ENCODE measurements around the gene CTLA4.

CTLA4 gene

DNA sequence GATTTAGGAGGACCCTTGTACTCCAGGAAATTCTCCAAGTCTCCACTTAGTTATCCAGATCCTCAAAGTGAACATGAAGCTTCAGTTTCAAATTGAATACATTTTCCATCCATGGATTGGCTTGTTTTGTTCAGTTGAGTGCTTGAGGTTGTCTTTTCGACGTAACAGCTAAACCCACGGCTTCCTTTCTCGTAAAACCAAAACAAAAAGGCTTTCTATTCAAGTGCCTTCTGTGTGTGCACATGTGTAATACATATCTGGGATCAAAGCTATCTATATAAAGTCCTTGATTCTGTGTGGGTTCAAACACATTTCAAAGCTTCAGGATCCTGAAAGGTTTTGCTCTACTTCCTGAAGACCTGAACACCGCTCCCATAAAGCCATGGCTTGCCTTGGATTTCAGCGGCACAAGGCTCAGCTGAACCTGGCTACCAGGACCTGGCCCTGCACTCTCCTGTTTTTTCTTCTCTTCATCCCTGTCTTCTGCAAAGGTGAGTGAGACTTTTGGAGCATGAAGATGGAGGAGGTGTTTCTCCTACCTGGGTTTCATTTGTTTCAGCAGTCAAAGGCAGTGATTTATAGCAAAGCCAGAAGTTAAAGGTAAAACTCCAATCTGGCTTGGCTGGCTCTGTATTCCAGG is at the start of gene CTLA4:
Gene CTLA4 (plus strand): TSS at position 211 of the 640 bp plus-strand sequence. CDS start 172 bp downstream, at position 383.
- Histone ChIP-seq H3K27ac (ENCODE audit: low read depth, low read length) (no peak within 1 kb of the TSS), H3K4me1 (ENCODE audit: control insufficient read depth, insufficient read depth, low read length) (no peaks in the 10 kb centered on the region), H3K36me3 (ENCODE audit: control insufficient read depth, insufficient read depth, low read length) (no peaks in the 10 kb centered on the region), H3K9me3 (ENCODE audit: control insufficient read depth, insufficient read depth, low read depth, low read length) (no peaks in the 10 kb centered on the region), H3K9ac (ENCODE audit: low read length) (no peak within 1 kb of the TSS), H3K4me3 (ENCODE audit: low read depth, low read length) (no peak within 1 kb of the TSS), H3K27me3 (ENCODE audit: control insufficient read depth, insufficient read depth, low read length) (no peaks in the 10 kb centered on the region; the same call in 1 of the 2 replicates)

DNA sequence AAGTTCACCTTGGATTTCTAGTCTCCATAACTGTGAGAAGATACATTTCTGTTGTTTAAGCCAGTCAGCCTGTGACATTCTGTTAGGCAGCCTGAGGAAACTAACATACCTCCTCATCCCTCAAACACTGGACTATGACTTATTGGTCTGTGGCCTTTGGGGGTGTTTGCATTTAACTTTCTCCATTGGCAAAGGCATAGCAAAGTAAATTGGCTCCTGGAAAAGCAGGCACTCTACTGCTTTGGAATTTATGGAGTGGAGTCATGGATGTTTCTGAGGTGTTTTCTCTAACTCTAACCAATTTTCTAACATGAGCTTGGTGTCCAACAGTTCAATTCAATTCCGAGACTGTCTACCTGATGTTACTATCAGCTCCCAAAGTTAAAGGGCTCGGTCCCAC is 48.9 kb upstream of the CTLA4 start:
- Histone ChIP-seq H3K27ac (ENCODE audit: low read depth, low read length) (no peak overlapping the region), H3K4me1 (ENCODE audit: control insufficient read depth, insufficient read depth, low read length) (no peaks in the 10 kb centered on the region), H3K9me3 (ENCODE audit: control insufficient read depth, insufficient read depth, low read depth, low read length) (no peaks in the 10 kb centered on the region), H3K27me3 (ENCODE audit: control insufficient read depth, insufficient read depth, low read length) (no peaks in the 10 kb centered on the region), H3K9ac (ENCODE audit: low read length) (no peak overlapping the region), H3K4me3 (ENCODE audit: low read depth, low read length) (no peak overlapping the region), H3K36me3 (ENCODE audit: control insufficient read depth, insufficient read depth, low read length) (no peaks in the 10 kb centered on the region)

DNA sequence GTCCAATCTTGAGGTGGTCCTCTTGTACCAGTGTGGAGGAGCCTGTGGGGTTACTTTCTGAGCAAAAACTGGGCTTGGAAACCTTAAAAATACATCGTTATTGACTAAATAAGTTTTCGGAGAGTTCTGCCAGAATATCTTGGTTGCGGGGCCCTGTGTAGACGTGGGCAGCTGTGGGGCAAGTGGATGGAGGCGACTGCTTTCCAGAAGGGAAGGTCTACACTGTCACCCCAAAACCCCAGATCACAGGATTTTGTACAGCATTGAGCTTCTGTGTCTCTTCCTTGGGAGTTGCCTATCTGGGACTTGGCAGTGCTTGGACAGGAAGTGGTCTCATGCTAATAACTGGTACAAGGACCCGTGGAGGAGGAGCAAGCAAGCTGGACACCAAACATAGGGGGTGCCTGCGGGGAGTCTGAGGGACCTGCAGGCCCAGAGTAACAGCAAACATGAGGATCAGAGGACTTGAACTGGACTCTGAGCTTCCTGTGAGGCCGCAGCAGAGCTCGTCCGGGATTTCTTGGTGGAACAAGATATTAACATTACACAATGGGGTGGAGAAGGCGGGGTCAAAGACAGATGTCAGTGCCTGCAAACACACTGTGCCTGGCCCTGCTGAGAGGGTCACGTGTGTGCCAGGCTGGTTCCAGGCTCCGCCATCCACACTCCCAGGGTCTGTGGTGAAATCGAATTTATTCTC is 48.0 kb upstream of the CTLA4 start:
- H3K9ac ChIP-seq (ENCODE audit: low read length): no peak overlapping the region
- H3K36me3 ChIP-seq (ENCODE audit: control insufficient read depth, insufficient read depth, low read length): no peaks in the 10 kb centered on the region
- H3K9me3 ChIP-seq (ENCODE audit: control insufficient read depth, insufficient read depth, low read depth, low read length): no peaks in the 10 kb centered on the region
- H3K4me3 ChIP-seq (ENCODE audit: low read depth, low read length): no peak overlapping the region
- no peak overlapping the region for H3K27ac ChIP-seq (ENCODE audit: low read depth, low read length)
- no peaks in the 10 kb centered on the region for H3K4me1 ChIP-seq (ENCODE audit: control insufficient read depth, insufficient read depth, low read length)
- no peaks in the 10 kb centered on the region for H3K27me3 ChIP-seq (ENCODE audit: control insufficient read depth, insufficient read depth, low read length)

DNA sequence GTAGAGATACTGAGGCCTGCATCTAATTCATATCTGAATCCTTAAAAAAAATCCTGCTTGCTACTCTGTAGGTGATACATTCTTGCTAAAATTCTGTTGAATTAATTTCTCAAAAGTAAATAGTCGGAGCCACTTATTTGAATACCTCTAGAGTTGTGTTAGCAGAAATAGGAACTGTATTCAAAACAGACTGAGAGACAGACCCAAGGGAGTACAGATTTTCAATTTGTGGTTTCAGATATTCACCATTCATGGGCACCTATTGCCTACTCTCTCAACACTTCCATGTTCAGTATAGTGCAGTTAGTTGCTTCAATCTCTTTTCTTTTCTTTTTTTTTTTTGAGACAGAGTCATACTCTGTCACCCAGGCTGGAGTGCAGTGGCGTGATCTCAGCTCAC is 46.6 kb upstream of the CTLA4 start:
- Histone ChIP-seq H3K36me3 (ENCODE audit: control insufficient read depth, insufficient read depth, low read length) (no peaks in the 10 kb centered on the region), H3K4me3 (ENCODE audit: low read depth, low read length) (no peak overlapping the region), H3K9me3 (ENCODE audit: control insufficient read depth, insufficient read depth, low read depth, low read length) (no peaks in the 10 kb centered on the region), H3K27ac (ENCODE audit: low read depth, low read length) (no peak overlapping the region), H3K9ac (ENCODE audit: low read length) (no peak overlapping the region), H3K27me3 (ENCODE audit: control insufficient read depth, insufficient read depth, low read length) (no peaks in the 10 kb centered on the region), H3K4me1 (ENCODE audit: control insufficient read depth, insufficient read depth, low read length) (no peaks in the 10 kb centered on the region)

DNA sequence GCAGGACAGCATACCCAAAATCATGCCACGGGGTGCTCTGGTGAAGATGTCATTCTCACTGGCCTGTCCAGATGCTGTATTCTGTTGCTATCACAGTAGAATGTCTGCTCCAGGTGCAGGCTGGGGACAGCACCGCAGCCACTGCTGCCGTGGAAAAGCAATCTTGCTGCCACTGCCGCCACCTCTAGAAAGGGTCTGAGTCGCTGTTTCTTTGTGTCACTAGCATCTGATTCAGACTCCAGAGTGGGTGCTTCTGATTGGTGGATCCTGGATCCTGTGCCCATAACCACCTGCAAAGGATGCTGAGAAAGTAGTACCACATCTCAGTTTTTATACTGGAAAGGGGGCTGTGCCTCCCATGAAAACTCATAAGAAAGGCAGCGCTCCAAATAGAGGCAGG is 45.3 kb upstream of the CTLA4 start:
- Histone ChIP-seq H3K27me3 (ENCODE audit: control insufficient read depth, insufficient read depth, low read length) (no peaks in the 10 kb centered on the region), H3K9me3 (ENCODE audit: control insufficient read depth, insufficient read depth, low read depth, low read length) (peaks cover 3% of the 10 kb centered on the region; the same call in 1 of the 2 replicates), H3K9ac (ENCODE audit: low read length) (no peak overlapping the region), H3K4me1 (ENCODE audit: control insufficient read depth, insufficient read depth, low read length) (no peaks in the 10 kb centered on the region), H3K27ac (ENCODE audit: low read depth, low read length) (no peak overlapping the region), H3K4me3 (ENCODE audit: low read depth, low read length) (no peak overlapping the region), H3K36me3 (ENCODE audit: control insufficient read depth, insufficient read depth, low read length) (no peaks in the 10 kb centered on the region)

DNA sequence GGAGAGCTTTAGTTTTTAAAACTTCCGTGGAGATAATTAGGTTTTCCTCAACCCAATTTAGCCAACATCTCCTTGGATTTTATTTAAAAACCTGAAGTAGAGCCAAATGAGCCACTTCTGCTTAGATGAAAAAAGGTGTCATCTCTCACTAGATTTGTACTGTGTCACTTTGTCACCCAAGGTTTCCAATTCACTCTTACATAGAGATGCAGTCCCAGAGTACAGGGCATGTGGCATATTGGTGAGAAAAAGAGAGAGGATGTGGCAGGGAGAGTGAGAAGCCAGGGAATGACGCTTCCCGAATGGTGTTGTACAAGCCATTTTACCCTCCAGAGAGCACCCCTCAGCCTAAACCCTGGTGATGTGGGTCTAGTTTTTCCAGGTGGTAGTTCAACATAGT is 44.4 kb upstream of the CTLA4 start:
- Histone ChIP-seq H3K9ac (ENCODE audit: low read length) (no peak overlapping the region), H3K4me3 (ENCODE audit: low read depth, low read length) (no peak overlapping the region), H3K27ac (ENCODE audit: low read depth, low read length) (no peak overlapping the region), H3K4me1 (ENCODE audit: control insufficient read depth, insufficient read depth, low read length) (no peaks in the 10 kb centered on the region), H3K27me3 (ENCODE audit: control insufficient read depth, insufficient read depth, low read length) (no peaks in the 10 kb centered on the region), H3K9me3 (ENCODE audit: control insufficient read depth, insufficient read depth, low read depth, low read length) (peaks cover 8% of the 10 kb centered on the region; the same call in 1 of the 2 replicates), H3K36me3 (ENCODE audit: control insufficient read depth, insufficient read depth, low read length) (no peaks in the 10 kb centered on the region)

DNA sequence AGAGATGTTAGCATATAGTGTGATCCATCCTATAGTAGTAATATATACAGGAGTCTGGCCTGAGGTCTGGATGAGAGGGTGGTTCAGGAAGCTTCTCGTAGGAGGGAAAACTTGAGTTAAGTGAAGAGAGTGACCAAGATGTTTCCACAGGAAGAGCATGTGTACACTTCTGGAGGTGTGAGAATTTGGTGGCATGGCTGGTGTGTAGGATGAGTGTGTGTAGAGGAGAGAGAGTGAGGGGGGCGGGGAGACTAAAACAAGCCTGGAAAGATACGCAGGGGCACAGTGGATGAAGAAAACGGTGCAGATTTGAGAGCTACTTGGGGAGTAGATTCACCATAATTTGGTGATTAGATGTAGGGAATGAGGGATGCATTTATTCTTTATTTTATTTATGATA is 43.5 kb upstream of the CTLA4 start:
- no peak overlapping the region for H3K4me3 ChIP-seq (ENCODE audit: low read depth, low read length)
- H3K9ac ChIP-seq (ENCODE audit: low read length): no peak overlapping the region
- H3K4me1 ChIP-seq (ENCODE audit: control insufficient read depth, insufficient read depth, low read length): no peaks in the 10 kb centered on the region
- no peaks in the 10 kb centered on the region for H3K36me3 ChIP-seq (ENCODE audit: control insufficient read depth, insufficient read depth, low read length)
- no peak overlapping the region for H3K27ac ChIP-seq (ENCODE audit: low read depth, low read length)
- no peaks in the 10 kb centered on the region for H3K27me3 ChIP-seq (ENCODE audit: control insufficient read depth, insufficient read depth, low read length)
- peaks cover 8% of the 10 kb centered on the region; the same call in 1 of the 2 replicates for H3K9me3 ChIP-seq (ENCODE audit: control insufficient read depth, insufficient read depth, low read depth, low read length)

DNA sequence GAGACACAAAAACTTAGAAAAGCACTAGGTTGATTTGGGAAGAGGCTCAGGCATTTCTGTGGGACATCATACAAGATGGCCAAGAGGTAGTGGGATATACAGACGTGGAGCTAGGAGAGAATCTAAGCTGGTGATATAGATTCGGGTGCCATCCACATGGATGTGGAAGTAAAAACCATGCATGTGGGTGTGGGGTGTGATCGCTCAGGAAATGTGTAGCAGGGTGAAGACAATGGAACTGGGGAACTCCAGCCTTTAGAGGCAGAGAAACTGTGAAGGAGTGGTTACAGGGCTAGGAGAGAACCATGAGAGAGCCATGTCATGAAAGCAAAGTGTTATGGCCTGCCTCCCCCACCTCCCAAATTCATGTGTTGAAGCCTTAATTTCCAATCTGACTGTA is 43.0 kb upstream of the CTLA4 start:
- Histone ChIP-seq H3K9ac (ENCODE audit: low read length) (no peak overlapping the region), H3K4me1 (ENCODE audit: control insufficient read depth, insufficient read depth, low read length) (no peaks in the 10 kb centered on the region), H3K27ac (ENCODE audit: low read depth, low read length) (no peak overlapping the region), H3K36me3 (ENCODE audit: control insufficient read depth, insufficient read depth, low read length) (no peaks in the 10 kb centered on the region), H3K4me3 (ENCODE audit: low read depth, low read length) (no peak overlapping the region), H3K27me3 (ENCODE audit: control insufficient read depth, insufficient read depth, low read length) (no peaks in the 10 kb centered on the region), H3K9me3 (ENCODE audit: control insufficient read depth, insufficient read depth, low read depth, low read length) (peaks cover 8% of the 10 kb centered on the region; the same call in 1 of the 2 replicates)

DNA sequence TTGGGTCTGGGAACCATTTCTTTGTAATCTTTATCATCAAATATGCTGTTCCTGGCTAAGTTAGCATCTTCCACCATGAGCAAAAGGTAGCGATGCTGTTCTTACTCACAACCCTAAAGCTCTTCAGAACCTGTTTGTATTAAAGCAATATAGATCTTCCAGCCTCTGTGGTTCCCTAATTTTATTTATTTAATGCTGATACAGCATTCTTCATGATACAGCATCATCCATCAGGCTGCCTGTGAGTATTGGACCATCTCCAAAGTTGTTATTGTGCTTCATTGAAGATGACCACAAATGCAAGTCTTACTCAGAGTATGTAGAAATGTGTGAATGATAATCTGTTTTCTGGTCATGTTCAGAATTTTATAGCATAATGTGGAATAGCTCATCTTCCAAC is 40.9 kb upstream of the CTLA4 start:
- H3K27ac ChIP-seq (ENCODE audit: low read depth, low read length): no peak overlapping the region
- H3K36me3 ChIP-seq (ENCODE audit: control insufficient read depth, insufficient read depth, low read length): no peaks in the 10 kb centered on the region
- H3K9ac ChIP-seq (ENCODE audit: low read length): no peak overlapping the region
- H3K4me3 ChIP-seq (ENCODE audit: low read depth, low read length): no peak overlapping the region
- H3K27me3 ChIP-seq (ENCODE audit: control insufficient read depth, insufficient read depth, low read length): no peaks in the 10 kb centered on the region
- H3K4me1 ChIP-seq (ENCODE audit: control insufficient read depth, insufficient read depth, low read length): no peaks in the 10 kb centered on the region
- peaks cover 8% of the 10 kb centered on the region; the same call in 1 of the 2 replicates for H3K9me3 ChIP-seq (ENCODE audit: control insufficient read depth, insufficient read depth, low read depth, low read length)

DNA sequence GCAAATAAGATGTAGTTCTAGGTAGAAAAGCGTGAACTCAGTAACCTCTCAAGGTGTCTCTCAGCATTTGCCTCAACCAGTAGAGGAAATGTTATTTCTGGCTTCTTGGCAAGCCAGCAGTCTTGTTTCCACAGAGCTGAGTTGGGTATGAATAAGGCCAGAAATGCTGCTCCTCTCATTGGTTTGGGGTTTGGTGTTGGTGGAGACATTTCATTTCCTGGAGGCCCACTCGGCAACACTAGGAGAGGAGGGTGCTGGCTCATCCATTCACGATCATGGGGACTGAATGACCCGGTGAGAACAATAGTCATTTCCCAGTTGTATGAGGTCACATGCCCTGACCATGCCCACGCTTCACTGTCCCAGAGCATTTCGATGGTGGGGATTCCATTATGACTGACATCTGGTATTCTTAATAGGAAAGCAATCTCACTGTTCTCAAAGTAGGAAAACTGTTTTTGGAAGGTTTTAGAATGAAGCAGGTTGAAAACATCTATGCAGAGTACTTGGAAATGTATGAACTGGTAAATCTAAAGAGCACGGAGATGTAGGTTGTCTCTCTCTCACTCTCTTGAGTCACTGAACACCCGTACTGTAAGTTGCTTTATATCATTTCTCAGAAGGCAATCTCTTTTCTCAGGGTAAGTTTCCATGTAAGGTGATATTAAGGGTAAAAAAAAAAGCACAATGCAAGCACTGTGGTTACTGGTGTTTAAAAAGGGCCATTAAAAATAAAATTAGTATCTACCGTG is 37.1 kb upstream of the CTLA4 start:
- Histone ChIP-seq H3K4me1 (ENCODE audit: control insufficient read depth, insufficient read depth, low read length) (no peaks in the 10 kb centered on the region), H3K27me3 (ENCODE audit: control insufficient read depth, insufficient read depth, low read length) (no peaks in the 10 kb centered on the region), H3K36me3 (ENCODE audit: control insufficient read depth, insufficient read depth, low read length) (no peaks in the 10 kb centered on the region), H3K4me3 (ENCODE audit: low read depth, low read length) (no peak overlapping the region), H3K9ac (ENCODE audit: low read length) (no peak overlapping the region), H3K27ac (ENCODE audit: low read depth, low read length) (no peak overlapping the region), H3K9me3 (ENCODE audit: control insufficient read depth, insufficient read depth, low read depth, low read length) (peaks cover 8% of the 10 kb centered on the region; the same call in 1 of the 2 replicates)

DNA sequence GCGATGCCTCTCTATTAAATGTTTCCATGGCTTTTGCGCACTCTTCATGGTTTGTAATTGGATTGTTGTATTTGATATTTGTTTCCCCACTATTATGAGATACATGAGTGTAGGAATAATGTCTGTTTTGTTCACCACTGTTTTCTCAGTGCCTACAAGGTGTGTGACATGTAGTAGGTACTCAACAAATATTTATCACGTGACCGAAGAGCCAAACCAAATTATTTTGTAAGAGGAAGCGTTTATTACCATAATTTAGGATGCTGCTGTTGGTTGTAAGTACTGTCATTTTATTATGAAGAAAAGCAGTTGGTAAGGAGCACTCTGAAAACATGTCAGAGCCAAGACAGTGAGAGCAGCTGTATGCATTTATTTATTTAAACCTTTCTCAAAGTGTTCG is 32.2 kb upstream of the CTLA4 start:
- Histone ChIP-seq H3K4me3 (ENCODE audit: low read depth, low read length) (no peak overlapping the region), H3K27ac (ENCODE audit: low read depth, low read length) (no peak overlapping the region), H3K9ac (ENCODE audit: low read length) (no peak overlapping the region), H3K36me3 (ENCODE audit: control insufficient read depth, insufficient read depth, low read length) (no peaks in the 10 kb centered on the region), H3K4me1 (ENCODE audit: control insufficient read depth, insufficient read depth, low read length) (peaks cover 5% of the 10 kb centered on the region; the same call in 1 of the 2 replicates), H3K27me3 (ENCODE audit: control insufficient read depth, insufficient read depth, low read length) (no peaks in the 10 kb centered on the region), H3K9me3 (ENCODE audit: control insufficient read depth, insufficient read depth, low read depth, low read length) (no peaks in the 10 kb centered on the region)
